IMR-90 (cell line): Measurements from ENCODE around the gene CHM. TPM values are rescaled to one million over a fixed set of nuclear protein-coding genes. Genes with fewer than 3 reads are reported as not detected.

Experiments
- ATAC-seq: fragments of 200-7000 bp; cut with Tn5 transposase; 2 replicates; pipeline ENCODE4 v1.9.1; 2020; ENCODE audit warnings: low read depth, mild to moderate bottlenecking, moderate library complexity
- BruUV-seq: library from RNA; stranded (reverse); fragments of 400-500 nt; replicated peaks from 2 replicates; lab custom pipeline; 2021; lab: Mats Ljungman, UMichigan
- CTCF ChIA-PET: fragments of 300-600 bp; formaldehyde crosslinking; extraction: SDS; loops from one replicate; lab custom pipeline; 2021; ENCODE audit warnings: antibody characterized with exemption; lab: Yijun Ruan, JAX
- POLR2A ChIA-PET: fragments of 300-600 bp; sonication (Branson Sonifier 250); formaldehyde crosslinking; loops from one replicate; lab custom pipeline; 2022; ENCODE audit warnings: antibody characterized with exemption; ENCODE audit not compliant: unreplicated experiment; lab: Charles Lee
- DNase-seq: peaks from one replicate; pipeline ENCODE4 v3.0.0; 2013
- H2AFZ ChIP-seq: replicated peaks from 2 replicates; pipeline ENCODE3; 2013; ENCODE audit warnings: low read length, mild to moderate bottlenecking; ENCODE audit not compliant: poor library complexity
- H2AK5ac ChIP-seq: 2 replicates; pipeline ENCODE4 v1.6.1; 2013; ENCODE audit warnings: low read depth, low read length, inconsistent platforms
- H2AK9ac ChIP-seq: replicated peaks from 2 replicates; pipeline ENCODE3; 2013; ENCODE audit warnings: mild to moderate bottlenecking, low read depth, low read length, moderate library complexity; ENCODE audit not compliant: poor library complexity
- H2BK120ac ChIP-seq: 2 replicates; pipeline ENCODE4 v1.6.1; 2013; ENCODE audit warnings: low read depth, low read length, inconsistent platforms
- H2BK15ac ChIP-seq: 3 replicates; pipeline ENCODE4 v1.6.1; 2013; ENCODE audit warnings: low read depth, low read length, inconsistent platforms
- H2BK20ac ChIP-seq: 2 replicates; pipeline ENCODE4 v1.6.1; 2013; ENCODE audit warnings: low read depth, mild to moderate bottlenecking, inconsistent platforms, low read length, moderate library complexity
- H2BK5ac ChIP-seq: 2 replicates; pipeline ENCODE4 v1.6.1; 2013; ENCODE audit warnings: mild to moderate bottlenecking, low read depth, low read length, inconsistent platforms; ENCODE audit not compliant: poor library complexity, severe bottlenecking
- H3K14ac ChIP-seq: replicated peaks from 2 replicates; pipeline ENCODE4 v1.6.1; 2013; ENCODE audit warnings: low read depth, low read length, inconsistent platforms
- H3K18ac ChIP-seq: 2 replicates; pipeline ENCODE4 v1.6.1; 2013; ENCODE audit warnings: low read depth, low read length, control low read depth
- H3K23ac ChIP-seq: 2 replicates; pipeline ENCODE4 v1.6.1; 2013; ENCODE audit warnings: low read depth, low read length, inconsistent platforms
- H3K27ac ChIP-seq: 2 replicates; pipeline ENCODE4 v1.5.1; 2013; ENCODE audit warnings: mild to moderate bottlenecking, control low read depth, low read length; ENCODE audit not compliant: insufficient read depth
- H3K27me3 ChIP-seq: 2 replicates; pipeline ENCODE4 v1.6.1; 2013; ENCODE audit warnings: low read length; ENCODE audit not compliant: control insufficient read depth, insufficient read depth
- H3K36me3 ChIP-seq: 2 replicates; pipeline ENCODE4 v1.6.1; 2013; ENCODE audit warnings: low read length, mixed read lengths; ENCODE audit not compliant: control insufficient read depth, insufficient read depth
- H3K4ac ChIP-seq: 2 replicates; pipeline ENCODE4 v1.6.1; 2013; ENCODE audit warnings: low read depth, low read length, inconsistent platforms
- H3K4me1 ChIP-seq: 2 replicates; pipeline ENCODE4 v1.6.1; 2013; ENCODE audit warnings: low read length, mixed read lengths; ENCODE audit not compliant: control insufficient read depth, insufficient read depth
- H3K4me2 ChIP-seq: 2 replicates; pipeline ENCODE4 v1.6.1; 2013; ENCODE audit warnings: low read depth, mild to moderate bottlenecking, control low read depth, low read length, moderate library complexity
- H3K4me3 ChIP-seq: 2 replicates; pipeline ENCODE4 v1.5.1; 2013; ENCODE audit warnings: low read depth, mild to moderate bottlenecking, control low read depth, low read length, moderate library complexity; ENCODE audit not compliant: insufficient read depth
- H3K56ac ChIP-seq: 2 replicates; pipeline ENCODE4 v1.6.1; 2013; ENCODE audit warnings: low read length, inconsistent platforms; ENCODE audit not compliant: insufficient read depth; ENCODE audit errors: extremely low read depth
- H3K79me1 ChIP-seq, 2 experiments: 2 replicates each; pipeline ENCODE4 v1.6.1; 2013; ENCODE audit warnings: low read length in 2 of 2, inconsistent platforms in 1 of 2, low read depth in 1 of 2
- H3K9ac ChIP-seq: 2 replicates; pipeline ENCODE4 v1.6.1; 2013; ENCODE audit warnings: low read depth, low read length, control low read depth
- H3K9me1 ChIP-seq: 2 replicates; pipeline ENCODE4 v1.6.1; 2013; ENCODE audit warnings: low read length, inconsistent platforms; ENCODE audit not compliant: insufficient read depth
- H3K9me3 ChIP-seq: 2 replicates; pipeline ENCODE4 v1.6.1; 2013; ENCODE audit warnings: low read length; ENCODE audit not compliant: control insufficient read depth, insufficient read depth
- H4K20me1 ChIP-seq: 2 replicates; pipeline ENCODE4 v1.6.1; 2013; ENCODE audit warnings: low read length, inconsistent platforms; ENCODE audit not compliant: insufficient read depth
- H4K5ac ChIP-seq: 2 replicates; pipeline ENCODE4 v1.6.1; 2013; ENCODE audit warnings: mild to moderate bottlenecking, low read depth, low read length, control low read depth
- H4K8ac ChIP-seq, 2 experiments: 2 replicates each; pipeline ENCODE4 v1.6.1; 2013; ENCODE audit warnings: low read depth in 2 of 2, low read length in 2 of 2, control low read depth in 1 of 2, inconsistent platforms in 1 of 2
- H4K91ac ChIP-seq: 2 replicates; pipeline ENCODE4 v1.6.1; 2013; ENCODE audit warnings: low read depth, low read length, inconsistent platforms; ENCODE audit not compliant: insufficient read depth
- BHLHE40 ChIP-seq: fragments of 150-350 bp; IDR thresholded peaks from 2 replicates; pipeline ENCODE4 v1.6.1; 2016; ENCODE audit warnings: mild to moderate bottlenecking, low read depth, low read length
- CEBPB ChIP-seq: IDR thresholded peaks from 2 replicates; pipeline ENCODE4 v1.6.1; 2012; ENCODE audit warnings: low read depth, low read length, improper control_type of control experiment
- CHD1 ChIP-seq: IDR thresholded peaks from 2 replicates; pipeline ENCODE4 v1.6.1; 2012; ENCODE audit warnings: low read depth, low read length, improper control_type of control experiment
- CTCF ChIP-seq: conservative IDR thresholded peaks from 2 replicates; pipeline ENCODE4 v1.5.1; 2012; ENCODE audit warnings: mild to moderate bottlenecking, low read depth, low read length, improper control_type of control experiment
- ELK1 ChIP-seq: fragments of 150-350 bp; IDR thresholded peaks from 2 replicates; pipeline ENCODE4 v1.6.1; 2016; ENCODE audit warnings: low read depth, mild to moderate bottlenecking, low read length, moderate library complexity, borderline replicate concordance
- FOS ChIP-seq: fragments of 150-350 bp; IDR thresholded peaks from 2 replicates; pipeline ENCODE4 v1.6.1; 2016; ENCODE audit warnings: low read depth, low read length
- MAFK ChIP-seq: IDR thresholded peaks from 2 replicates; pipeline ENCODE4 v1.6.1; 2012; ENCODE audit warnings: low read depth, low read length, improper control_type of control experiment
- MAZ ChIP-seq: IDR thresholded peaks from 2 replicates; pipeline ENCODE4 v1.6.1; 2012; ENCODE audit warnings: low read depth, mild to moderate bottlenecking, low read length, improper control_type of control experiment, moderate library complexity, borderline replicate concordance
- MXI1 ChIP-seq: IDR thresholded peaks from 2 replicates; pipeline ENCODE4 v1.6.1; 2012; ENCODE audit warnings: low read depth, mild to moderate bottlenecking, low read length, moderate library complexity, borderline replicate concordance
- NFE2L2 ChIP-seq: fragments of 150-350 bp; IDR thresholded peaks from 2 replicates; pipeline ENCODE4 v1.6.1; 2016; ENCODE audit warnings: low read depth, mild to moderate bottlenecking, low read length
- POLR2A ChIP-seq: IDR thresholded peaks from 2 replicates; pipeline ENCODE4 v1.6.1; 2012; ENCODE audit warnings: mild to moderate bottlenecking, low read depth, low read length
- RAD21 ChIP-seq: IDR thresholded peaks from 2 replicates; pipeline ENCODE4 v1.6.1; 2012; ENCODE audit warnings: low read length, improper control_type of control experiment
- RCOR1 ChIP-seq: IDR thresholded peaks from 2 replicates; pipeline ENCODE4 v1.6.1; 2012; ENCODE audit warnings: mild to moderate bottlenecking, low read length, improper control_type of control experiment; ENCODE audit not compliant: insufficient replicate concordance
- RFX5 ChIP-seq: IDR thresholded peaks from 2 replicates; pipeline ENCODE4 v1.8.0; 2012; ENCODE audit warnings: low read depth, mild to moderate bottlenecking, low read length, moderate library complexity
- SMC3 ChIP-seq: fragments of 150-350 bp; IDR thresholded peaks from 2 replicates; pipeline ENCODE4 v1.6.1; 2016; ENCODE audit warnings: low read depth, mild to moderate bottlenecking, antibody characterized with exemption, low read length, moderate library complexity
- USF2 ChIP-seq: fragments of 150-350 bp; IDR thresholded peaks from 2 replicates; pipeline ENCODE4 v1.6.1; 2017; ENCODE audit warnings: mild to moderate bottlenecking, antibody characterized with exemption, low read length, low read depth
- WGBS, 2 experiments: methylation state at CpG; one replicate each; pipeline versions ENCODE4 v1.1.5 to v1.1.7; 2013; ENCODE audit warnings: missing lambda C conversion rate in 2 of 2; ENCODE audit not compliant: insufficient read length in 1 of 2; ENCODE audit errors: extremely low coverage in 2 of 2; 5-methylcytosine and 5-hydroxymethylcytosine counted together
- dilution Hi-C: fragments of 300-500 bp; cut with HindIII; formaldehyde crosslinking; loops from one replicate; pipeline ENCODE4 v1.14.3; 2018; ENCODE audit warnings: low sequenced_read_pairs; ENCODE audit not compliant: unreplicated experiment
- in situ Hi-C: fragments of 300-500 bp; cut with MboI; formaldehyde crosslinking; loops from 3 replicates; pipeline ENCODE4 v1.14.3; 2019; ENCODE audit warnings: low sequenced_read_pairs, inconsistent platforms, mixed read lengths
- intact Hi-C: fragments of 100-400 bp; cut with micrococcal nuclease; formaldehyde crosslinking; loops from 2 replicates; pipeline ENCODE4 v1.10.0; 2022
- polyA plus RNA-seq, 3 experiments: library from polyadenylated mRNA; depleted of rRNA; stranded (reverse); fragments of >200 nt; gene quantifications; 2 replicates each; pipeline ENCODE4 v1.2.3, GENCODE V29; 2012; ENCODE audit warnings: low replicate concordance in 1 of 3
- total RNA-seq: library from RNA; depleted of rRNA; stranded (reverse); fragments of >200 nt; gene quantifications from 2 replicates; pipeline ENCODE4 v1.2.3, GENCODE V29; 2012

The CHM gene
- total and polyA plus RNA-seq, 2 of the 4 experiments (the other 2 are of a cell fraction): 11.9 to 21.7 TPM

GRCh38 chrX:85964744-85965143 lies 82.6 kb downstream of the CHM start:
- Histone ChIP-seq H3K4me2 (no peak overlapping the region), H3K36me3 (no peaks in the 10 kb centered on the region), H2BK120ac (no peak overlapping the region), H3K27ac (no peak overlapping the region), H2BK15ac (no peak overlapping the region), H3K4me3 (no peak overlapping the region), H3K79me1 (no peaks in the 10 kb centered on the region), H3K9ac (no peak overlapping the region), H3K23ac (no peak overlapping the region), H2BK20ac (no peak overlapping the region), H3K18ac (no peak overlapping the region), H3K9me1 (peaks cover 2% of the 10 kb centered on the region; the same call in 1 of the 2 replicates), H2AK9ac (no peak overlapping the region), H3K9me3 (no peaks in the 10 kb centered on the region), H2BK5ac (no peak overlapping the region), H3K4me1 (no peaks in the 10 kb centered on the region; the same call in 1 of the 2 replicates), H3K14ac (no peak overlapping the region), H4K20me1 (no peaks in the 10 kb centered on the region), H2AK5ac (no peak overlapping the region), H3K27me3 (no peaks in the 10 kb centered on the region), H3K4ac (no peak overlapping the region), H4K91ac (no peak overlapping the region), H3K56ac (no peak overlapping the region), H4K5ac (no peak overlapping the region), H4K8ac (no peak overlapping the region), H2AFZ (no peak overlapping the region)
- in situ Hi-C loops: no loop called here
- DNase-seq (peak; percentile 16), ATAC-seq (no peak)
- no TSS peak for BruUV-seq
- POLR2A ChIA-PET: interaction anchor here (0.6 kb wide), 1 partner anchor 13 kb away, joined by 4 read pairs; no protein-coding TSS in a partner anchor
- dilution Hi-C loops: no loop called here
- intact Hi-C loops: no loop called here
- TF ChIP-seq USF2: no peak
- TF ChIP-seq ELK1: no peak
- TF ChIP-seq CHD1: no peak
- TF ChIP-seq POLR2A: no peak
- TF ChIP-seq MXI1: no peak
- TF ChIP-seq FOS: no peak
- TF ChIP-seq SMC3: no peak
- no peak for TF ChIP-seq MAFK
- no peak for TF ChIP-seq CEBPB
- TF ChIP-seq NFE2L2: no peak
- no peak for TF ChIP-seq MAZ
- TF ChIP-seq BHLHE40: no peak
- no peak for TF ChIP-seq RAD21
- no peak for TF ChIP-seq CTCF
- no peak for TF ChIP-seq RFX5
- TF ChIP-seq RCOR1: no peak
- CTCF ChIA-PET: no interaction called here
- 60 to 100% methylated on average over 1 of the region's 2 CpGs for WGBS, 2 experiments
